HCEC 1CT (cell line): ENCODE data around the gene EEFSEC.
A peak's percentile ranks its signal among the peaks of the same experiment; 100 is the strongest.

Source experiments
- DNase-seq: peaks from one replicate; pipeline ENCODE4 v3.0.0-alpha.2; 2017

Gene EEFSEC

GRCh38 chr3:128339491-128340012 lies 186.3 kb downstream of the EEFSEC start:
- DNase-seq, result no peak

GRCh38 chr3:128340198-128340903 lies 187.1 kb downstream of the EEFSEC start:
- DNase-seq, result no peak

DNA sequence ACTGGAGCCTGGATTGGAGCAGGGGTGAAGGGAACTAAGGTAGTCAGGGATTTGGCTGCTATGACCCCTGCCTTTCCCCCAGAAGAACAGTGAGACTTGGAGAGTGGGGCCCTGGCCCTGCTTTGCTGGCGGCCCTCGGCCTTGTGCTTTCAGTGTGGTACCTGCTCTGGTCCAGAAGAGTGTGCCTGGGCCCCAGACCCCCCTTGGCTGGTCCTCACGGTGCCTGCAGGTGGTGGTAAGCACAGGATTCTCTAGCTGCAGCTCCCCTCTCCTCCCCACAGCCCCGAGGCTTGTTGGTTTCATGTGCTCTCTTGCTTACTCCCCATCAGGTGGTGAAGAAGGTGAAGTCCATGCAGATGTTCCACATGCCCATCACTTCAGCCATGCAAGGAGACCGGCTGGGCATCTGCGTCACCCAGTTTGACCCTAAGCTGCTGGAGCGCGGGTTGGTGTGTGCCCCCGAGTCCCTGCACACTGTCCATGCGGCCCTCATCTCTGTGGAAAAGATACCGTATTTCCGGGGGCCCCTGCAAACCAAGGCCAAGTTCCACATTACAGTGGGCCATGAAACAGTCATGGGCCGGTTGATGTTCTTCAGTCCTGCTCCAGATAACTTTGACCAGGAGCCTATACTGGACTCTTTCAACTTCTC lies 187.7 kb downstream of the EEFSEC start:
- DNase-seq, result no peak

DNA sequence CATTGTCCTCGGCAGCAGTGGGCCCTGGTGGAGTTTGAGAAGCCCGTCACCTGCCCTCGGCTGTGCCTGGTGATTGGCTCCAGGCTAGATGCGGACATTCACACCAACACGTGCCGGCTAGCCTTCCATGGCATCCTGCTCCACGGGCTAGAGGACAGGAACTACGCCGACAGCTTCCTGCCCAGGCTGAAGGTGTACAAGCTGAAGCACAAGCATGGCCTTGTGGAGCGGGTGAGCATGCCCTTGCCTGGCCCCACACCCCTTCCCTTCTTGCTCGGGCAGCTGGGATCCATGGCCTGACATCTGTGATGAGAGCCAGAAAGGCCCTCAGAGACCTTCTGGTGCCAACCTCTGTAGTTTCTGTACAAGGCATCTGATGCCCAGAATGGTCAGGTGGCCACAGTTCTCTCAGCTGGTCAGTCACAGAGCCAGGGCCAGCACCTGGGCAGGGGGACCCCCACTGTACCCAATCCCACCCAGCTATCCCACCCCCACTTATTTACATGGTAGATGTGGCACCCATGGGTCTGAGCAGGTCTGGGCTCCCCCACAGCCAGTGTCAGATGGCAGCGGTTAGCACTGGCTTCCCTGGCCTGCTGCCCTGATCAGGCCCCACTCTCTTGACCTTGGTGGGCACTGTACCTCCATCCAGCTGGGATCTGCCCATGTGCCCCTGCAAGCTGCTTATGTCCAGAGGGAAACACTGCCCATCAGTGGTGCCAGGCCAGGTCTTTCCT lies 188.5 kb downstream of the EEFSEC start:
- no peak for DNase-seq

DNA sequence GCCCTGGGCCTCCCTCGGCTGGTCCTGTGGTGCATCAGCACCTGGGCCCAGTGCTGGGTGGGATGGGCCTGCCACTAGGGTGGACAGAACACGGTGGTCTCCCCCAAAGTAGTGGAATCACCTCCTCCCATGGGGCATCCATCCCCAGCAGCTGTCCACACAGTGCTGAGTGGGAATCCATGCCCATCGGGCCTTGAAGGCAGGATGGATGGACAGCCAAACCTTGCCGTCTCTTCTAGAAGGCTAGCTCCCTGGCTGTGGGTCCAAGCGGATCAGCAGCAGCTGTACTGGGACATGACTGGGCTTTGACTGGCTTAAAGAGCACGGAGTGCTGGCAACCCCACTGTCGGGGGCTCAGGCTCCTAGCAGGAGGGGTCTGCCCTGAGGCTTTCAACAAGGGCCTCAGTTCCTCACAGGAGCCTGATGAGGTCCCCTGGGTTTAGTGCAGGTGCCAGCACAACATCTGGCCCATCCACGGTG lies 189.5 kb downstream of the EEFSEC start:
- no peak for DNase-seq

DNA sequence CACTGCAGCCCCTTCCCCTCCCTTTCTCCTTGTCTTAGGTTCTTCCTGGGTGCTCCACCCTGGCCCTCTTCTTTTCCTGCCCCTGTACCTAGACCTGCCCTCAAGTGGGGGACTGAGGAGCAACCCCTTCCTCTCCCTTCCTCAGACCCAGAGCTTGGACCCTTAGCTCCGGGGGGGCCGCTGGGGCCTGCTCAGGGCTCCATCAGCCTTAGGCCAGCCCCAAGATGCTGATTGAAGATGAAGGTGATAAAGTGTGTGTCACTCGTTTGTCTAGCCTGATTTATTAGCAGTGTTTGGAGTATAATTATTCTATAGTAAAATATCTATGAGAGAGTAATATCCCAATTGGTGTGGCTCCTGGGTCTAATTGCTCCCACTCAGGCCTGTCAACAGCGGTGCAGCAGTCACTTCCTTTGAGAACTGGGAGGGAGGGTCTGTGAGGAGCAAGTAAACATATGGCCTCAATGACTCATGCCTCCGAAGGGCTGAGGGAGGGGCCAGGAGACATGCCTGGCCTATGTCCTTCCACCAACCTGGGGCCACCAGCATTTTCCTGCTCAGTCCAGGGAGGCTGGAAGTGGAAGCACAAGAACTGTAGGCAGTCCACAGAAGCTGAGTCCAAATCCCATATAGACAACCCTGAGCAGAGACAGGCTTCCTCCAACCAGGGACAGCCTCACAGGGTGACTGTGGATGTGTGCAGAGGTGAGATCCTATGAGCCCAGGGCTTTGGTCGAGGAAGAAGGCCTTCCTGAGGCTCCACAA lies 190.2 kb downstream of the EEFSEC start:
- peak; percentile 15 for DNase-seq

DNA sequence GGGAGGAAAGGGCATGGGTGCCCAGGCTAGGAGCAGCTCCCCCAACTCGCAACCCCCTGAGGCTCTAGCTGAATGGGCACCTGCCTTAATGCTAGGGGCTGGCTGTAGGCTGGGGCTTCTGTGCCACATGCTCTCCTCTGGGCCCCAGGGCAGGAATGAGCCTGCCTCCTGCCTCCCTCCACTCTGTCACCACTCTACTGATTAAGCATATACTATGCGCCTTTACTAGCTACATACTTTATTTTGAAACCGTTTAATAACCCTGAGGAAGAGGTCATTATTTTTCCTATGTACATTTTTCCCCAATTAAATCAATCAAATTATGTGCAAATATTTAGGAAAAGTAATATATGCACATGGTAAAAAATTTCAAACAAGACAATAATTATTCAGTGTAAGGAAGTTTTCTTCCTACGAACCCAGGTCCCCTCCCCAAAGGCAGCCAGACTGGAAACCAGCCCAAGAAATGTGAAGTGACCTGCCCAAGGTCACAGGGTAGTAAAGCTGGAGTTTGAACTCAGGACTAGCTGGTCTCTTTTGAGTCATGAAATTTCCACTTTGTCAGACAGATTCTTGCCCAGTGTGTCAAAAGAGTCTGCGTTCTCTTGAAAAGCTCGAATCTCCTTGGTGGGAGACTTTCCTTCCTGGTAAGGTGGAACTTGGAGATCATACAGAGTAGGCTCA lies 190.9 kb downstream of the EEFSEC start:
- no peak for DNase-seq

GRCh38 chr3:128345196-128345595 lies 191.9 kb downstream of the EEFSEC start:
- DNase-seq, result no peak

DNA sequence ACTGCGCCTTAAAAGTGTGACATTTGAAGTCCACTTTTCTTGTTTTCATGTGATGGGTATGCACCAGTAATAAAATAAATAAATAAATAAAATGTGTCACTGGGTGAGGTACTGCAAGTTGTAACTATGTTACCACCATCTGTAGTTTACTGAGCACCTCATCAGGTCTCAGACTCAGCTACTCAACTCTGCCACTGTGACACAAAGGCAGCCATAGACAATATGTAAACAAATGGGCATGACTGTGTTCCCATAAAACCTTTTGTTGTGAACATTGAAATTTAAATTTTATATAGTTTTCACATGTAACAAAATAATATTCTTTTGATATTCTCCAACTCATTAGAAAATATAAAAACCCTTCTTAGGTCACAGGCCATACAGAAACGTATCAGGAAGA lies 193.3 kb downstream of the EEFSEC start:
- no peak for DNase-seq

DNA sequence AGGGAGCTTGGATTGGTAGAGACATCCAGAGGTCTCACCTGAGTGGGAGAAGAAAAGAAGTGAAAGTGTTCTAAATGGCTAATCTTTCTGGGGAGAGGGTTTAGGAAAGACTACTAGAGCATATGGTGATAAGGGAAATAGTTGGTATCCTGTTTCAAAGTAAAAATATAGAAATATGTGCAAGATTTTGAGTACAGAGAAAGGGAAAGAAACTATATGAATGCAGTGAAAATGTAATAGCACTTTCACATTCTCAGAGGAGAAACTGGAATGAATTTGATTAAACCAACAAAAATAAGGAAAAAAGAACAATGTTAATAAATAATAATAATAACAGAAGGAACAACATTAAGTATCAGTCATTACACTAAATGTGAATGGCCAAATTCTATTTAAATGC lies 194.0 kb downstream of the EEFSEC start:
- DNase-seq, result no peak

- DNase-seq, result no peak
These were observed 194.8 kb downstream of the EEFSEC start for GRCh38 chr3:128348075-128348474.

- DNase-seq, result no peak
These were observed 195.7 kb downstream of the EEFSEC start for GRCh38 chr3:128348805-128349531.

- DNase-seq, result no peak
These were observed 196.8 kb downstream of the EEFSEC start for GRCh38 chr3:128349963-128350599.

DNA sequence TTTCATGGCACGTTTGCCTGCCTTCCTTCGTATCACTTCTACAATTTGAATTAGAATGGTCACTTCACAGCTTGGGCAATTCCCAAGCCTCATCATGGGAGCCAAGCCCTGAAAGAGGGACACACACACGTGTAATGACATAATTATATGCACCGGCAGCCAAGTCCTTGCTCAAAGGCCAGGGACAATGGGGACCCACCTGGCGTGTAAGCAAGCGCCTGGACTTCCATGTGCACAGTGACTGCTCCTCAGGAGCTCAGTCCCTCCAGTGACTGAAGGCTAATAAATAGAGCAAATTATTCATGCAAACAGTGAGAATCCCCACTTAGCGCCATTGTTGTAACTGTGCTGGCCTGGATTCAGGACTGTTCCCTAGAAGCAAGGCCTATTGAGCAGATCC lies 198.3 kb downstream of the EEFSEC start:
- DNase-seq, result no peak

- no peak for DNase-seq
These were observed 199.0 kb downstream of the EEFSEC start for GRCh38 chr3:128352326-128352725.

DNA sequence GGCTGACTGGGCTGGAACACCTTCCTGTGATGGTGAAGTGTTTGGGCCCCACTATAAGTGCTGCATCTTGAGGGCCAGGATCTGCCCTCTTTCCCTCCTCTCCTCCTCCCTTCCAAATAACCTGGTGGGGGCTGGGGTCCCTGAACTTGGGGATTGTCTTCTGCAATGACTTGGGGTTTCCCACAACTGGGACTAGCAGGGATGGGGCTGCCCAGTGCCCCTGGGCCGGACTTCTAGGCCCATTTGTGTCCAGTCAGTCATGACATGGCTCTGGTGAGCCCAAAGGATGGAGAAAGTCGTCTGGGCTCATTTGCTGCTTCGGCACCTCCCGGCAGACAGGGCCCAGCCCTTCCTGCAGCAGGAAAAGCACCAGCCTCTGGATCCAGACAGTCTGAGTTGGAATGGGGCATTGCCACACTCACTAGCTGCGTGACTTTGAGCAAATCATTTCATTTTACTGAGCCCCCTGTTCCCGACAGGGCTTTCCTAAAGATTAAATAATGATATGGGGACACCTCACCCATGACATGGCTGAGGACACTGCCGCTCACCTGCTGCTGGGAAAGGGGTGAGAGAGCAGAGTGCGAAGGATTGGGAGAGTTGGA lies 200.2 kb downstream of the EEFSEC start:
- no peak for DNase-seq

- DNase-seq, result peak; percentile 29
These were observed 200.9 kb downstream of the EEFSEC start for GRCh38 chr3:128353991-128354687.

DNA sequence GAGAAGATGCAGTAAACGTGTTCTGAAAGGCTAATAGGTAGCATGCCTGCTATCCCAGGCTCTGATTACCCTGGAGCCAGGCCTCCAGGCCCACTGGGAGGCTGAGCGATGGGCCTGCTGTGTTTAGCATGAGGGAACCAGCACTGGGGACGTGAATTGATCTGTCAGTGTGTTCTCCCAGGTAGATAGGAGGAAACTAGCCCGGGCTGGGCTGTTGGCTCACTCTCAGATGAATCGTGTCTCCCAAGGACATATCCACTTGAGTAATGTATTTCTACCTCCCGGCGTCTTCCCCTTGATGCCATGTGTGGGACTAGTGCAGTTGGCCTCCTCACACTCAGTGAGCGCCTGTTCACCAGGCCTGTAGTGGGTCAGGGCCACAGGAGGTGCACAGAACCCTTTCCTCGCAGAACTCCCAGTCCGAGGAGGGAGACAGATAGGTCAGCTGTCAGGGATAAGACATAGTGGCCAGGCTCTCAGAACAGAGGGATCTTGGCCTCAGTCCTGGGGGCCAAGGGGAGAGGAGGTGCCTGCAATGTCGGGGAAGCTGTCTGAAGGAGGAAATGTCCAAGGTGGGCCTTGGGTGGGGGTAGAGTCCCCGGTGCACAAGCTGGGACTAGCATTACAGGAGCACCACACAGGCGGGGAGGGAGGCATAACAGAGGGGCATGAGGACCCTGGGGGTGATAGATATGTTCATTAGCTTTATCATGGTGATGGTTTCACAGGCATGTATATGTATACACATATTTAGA lies 201.7 kb downstream of the EEFSEC start:
- DNase-seq, result no peak

GRCh38 chr3:128355543-128355919 lies 202.2 kb downstream of the EEFSEC start:
- DNase-seq, result no peak
